HepG2 (cell line): ENCODE measurements around the gene GLRB. TPM values are rescaled to one million over a fixed set of nuclear protein-coding genes. Genes with fewer than 3 reads are reported as not detected.
"Not testable (repeated sequence)": the region's sequence is repeated elsewhere in the genome, so short reads cannot be mapped to it uniquely, and the experiment has no call there.

ENCODE experiments used
- ATAC-seq: fragments of 200-7000 bp; cut with Tn5 transposase; 3 replicates; pipeline ENCODE4 v1.9.1; 2020; ENCODE audit warnings: mild to moderate bottlenecking, moderate library complexity
- BruUV-seq: library from RNA; stranded (reverse); fragments of 400-500 nt; replicated peaks from 2 replicates; lab custom pipeline; 2021; lab: Mats Ljungman, UMichigan
- CTCF ChIA-PET: fragments of 300-600 bp; formaldehyde crosslinking; extraction: SDS; loops from one replicate; lab custom pipeline; 2021; ENCODE audit warnings: low total read pairs, inconsistent platforms, low intra/inter-chr PET ratio; lab: Yijun Ruan, JAX
- POLR2A ChIA-PET: fragments of 350-600 bp; sonication (Branson Sonifier 250); formaldehyde crosslinking; loops from one replicate; lab custom pipeline; 2020; ENCODE audit warnings: antibody characterized with exemption, inconsistent platforms; lab: Yijun Ruan, JAX
- DNase-seq: peaks from one replicate; pipeline ENCODE4 v3.0.0-alpha.2; 2015; ENCODE audit warnings: low spot score
- FAIRE-seq: peaks from 3 replicates; lab custom pipeline; 2011; peaks lifted over from hg19 to GRCh38; lab: Jason Lieb, UNC
- H2AFZ ChIP-seq: one replicate; pipeline ENCODE4 v1.6.1; 2011; ENCODE audit warnings: low read length, inconsistent platforms
- H3K27ac ChIP-seq: fragments of 300-600 bp; 3 replicates; pipeline ENCODE4 v1.8.0; 2011; ENCODE audit warnings: mixed run types, mild to moderate bottlenecking, mixed read lengths, low read length, inconsistent platforms; ENCODE audit not compliant: insufficient read depth; ENCODE audit errors: extremely low read length
- H3K27me3 ChIP-seq, 2 experiments: fragments of 200-600 bp in 1 of 2; 2 replicates in 1 of 2; 3 replicates in 1 of 2; pipeline versions ENCODE4 v1.6.0 to v1.8.0; 2011; ENCODE audit warnings: low read length in 2 of 2, mild to moderate bottlenecking in 2 of 2, moderate library complexity in 2 of 2, inconsistent platforms in 1 of 2; ENCODE audit not compliant: insufficient read depth in 2 of 2, control insufficient read depth in 1 of 2
- H3K36me3 ChIP-seq, 2 experiments: fragments of 200-600 bp in 1 of 2; replicated peaks in 1 of 2; 2 replicates in 1 of 2; 3 replicates in 1 of 2; pipeline versions ENCODE4 v1.5.1 to v1.8.0; 2011; ENCODE audit warnings: low read length in 2 of 2, inconsistent platforms in 1 of 2; ENCODE audit not compliant: insufficient read depth in 2 of 2, control insufficient read depth in 1 of 2
- H3K4me1 ChIP-seq: 2 replicates; pipeline ENCODE4 v1.5.1; 2012; ENCODE audit warnings: low read length, inconsistent platforms; ENCODE audit not compliant: insufficient read depth
- H3K4me2 ChIP-seq: 2 replicates; pipeline ENCODE4 v1.6.0; 2011; ENCODE audit warnings: low read depth, low read length, inconsistent platforms
- H3K4me3 ChIP-seq, 3 experiments: fragments of 200-600 bp in 1 of 3; sonication (generic), shearing (Covaris generic) in 1 of 3; replicated peaks in 1 of 3; 2 replicates each; pipeline ENCODE4 v1.5.1; 2011 to 2016; ENCODE audit warnings: low read length in 3 of 3, inconsistent platforms in 2 of 3, low read depth in 2 of 3, mild to moderate bottlenecking in 2 of 3, control low read depth in 1 of 3, mixed read lengths in 1 of 3; ENCODE audit not compliant: insufficient read depth in 1 of 3
- H3K79me2 ChIP-seq: one replicate; pipeline ENCODE4 v1.6.1; 2011; ENCODE audit warnings: low read length, inconsistent platforms; ENCODE audit not compliant: insufficient read depth
- H3K9ac ChIP-seq: 2 replicates; pipeline ENCODE4 v1.6.0; 2011; ENCODE audit warnings: mild to moderate bottlenecking, low read depth, low read length, inconsistent platforms; ENCODE audit not compliant: insufficient read depth
- H3K9me3 ChIP-seq: 2 replicates; pipeline ENCODE4 v1.5.1; 2012; ENCODE audit warnings: mild to moderate bottlenecking, low read length
- H4K20me1 ChIP-seq: 2 replicates; pipeline ENCODE4 v1.6.0; 2011; ENCODE audit warnings: inconsistent platforms, mild to moderate bottlenecking, low read length, moderate library complexity; ENCODE audit not compliant: insufficient read depth
- CEBPG ChIP-seq: IDR thresholded peaks from 2 replicates; pipeline ENCODE4 v1.6.1; 2016
- FOXA1 ChIP-seq, 2 experiments: fragments of 450-650 bp in 1 of 2; sonication (generic) in 1 of 2; formaldehyde crosslinking in 1 of 2; IDR thresholded peaks; 2 replicates each; pipeline versions ENCODE4 v1.4.0 to v1.6.1; 2016 to 2020; ENCODE audit warnings: missing genetic modification reagents in 1 of 2
- GATAD2A ChIP-seq: IDR thresholded peaks from 2 replicates; pipeline ENCODE4 v1.6.1; 2016
- HOXA3 ChIP-seq: sonication (generic); formaldehyde crosslinking; IDR thresholded peaks from 2 replicates; pipeline ENCODE4 v1.5.0; 2020; ENCODE audit warnings: missing genetic modification reagents
- MYC ChIP-seq: sonication (generic); formaldehyde crosslinking; IDR thresholded peaks from 2 replicates; pipeline ENCODE4 v1.9.0; 2021; ENCODE audit warnings: missing genetic modification reagents, borderline replicate concordance
- WIZ ChIP-seq: sonication (generic); formaldehyde crosslinking; IDR thresholded peaks from 2 replicates; pipeline ENCODE4 v1.5.1; 2020; ENCODE audit warnings: mild to moderate bottlenecking, missing genetic modification reagents
- ZNF333 ChIP-seq: sonication (generic); formaldehyde crosslinking; IDR thresholded peaks from 2 replicates; pipeline ENCODE4 v1.4.0; 2020; ENCODE audit warnings: mild to moderate bottlenecking, missing genetic modification reagents, borderline replicate concordance
- WGBS: methylation state at CpG from one replicate; pipeline ENCODE4 v1.1.6; 2017; ENCODE audit warnings: low lambda C conversion rate; 5-methylcytosine and 5-hydroxymethylcytosine counted together
- in situ Hi-C: cut with HindIII; loops from 2 replicates; pipeline ENCODE4 v1.10.0; 2017; ENCODE audit warnings: low pct_unique_long_range_greater_than_20kb; ENCODE audit not compliant: extremely low pct_ligation_motif_present
- intact Hi-C: fragments of 100-400 bp; cut with micrococcal nuclease; formaldehyde crosslinking; loops from one replicate; pipeline ENCODE4 v1.10.0; 2022; ENCODE audit not compliant: unreplicated experiment
- polyA plus RNA-seq, 8 experiments: library from polyadenylated mRNA; depleted of rRNA in 3 of 8; stranded (reverse) in 7 of 8; unstranded in 1 of 8; fragments of >200 nt; fragmentation: Illumina TruSeq in 4 of 8; extraction: Trizol in 4 of 8; gene quantifications; 2 replicates each; pipeline versions ENCODE4 v1.2.1 to v1.2.3, GENCODE V29; 2011 to 2016; ENCODE audit warnings: low read depth in 4 of 8, missing spikeins in 1 of 8, mixed read lengths in 1 of 8; ENCODE audit not compliant: insufficient read depth in 1 of 8
- total RNA-seq, 5 experiments: library from RNA; depleted of rRNA; stranded (reverse); fragments of >200 nt; fragmentation: Illumina TruSeq; extraction: Trizol; gene quantifications; 2 replicates each; pipeline ENCODE4 v1.2.3, GENCODE V29; 2016; ENCODE audit warnings: low read depth in 1 of 5
- TF ChIP-seq, protein P1 (sequence below): IDR thresholded peaks from 2 replicates; pipeline ENCODE4 v1.6.1; 2016; ENCODE audit warnings: missing genetic modification reagents, missing compliant biosample characterization
- TF ChIP-seq, protein P2 (sequence below): sonication (generic); formaldehyde crosslinking; IDR thresholded peaks from 2 replicates; pipeline ENCODE4 v1.4.0; 2020; ENCODE audit warnings: missing genetic modification reagents, borderline replicate concordance

The GLRB gene
- total and polyA plus RNA-seq, 2 of the 13 experiments (the other 11 are each of a cell fraction or from before 2014, with no cell fraction given), result 0.17 to 0.24 TPM

DNA sequence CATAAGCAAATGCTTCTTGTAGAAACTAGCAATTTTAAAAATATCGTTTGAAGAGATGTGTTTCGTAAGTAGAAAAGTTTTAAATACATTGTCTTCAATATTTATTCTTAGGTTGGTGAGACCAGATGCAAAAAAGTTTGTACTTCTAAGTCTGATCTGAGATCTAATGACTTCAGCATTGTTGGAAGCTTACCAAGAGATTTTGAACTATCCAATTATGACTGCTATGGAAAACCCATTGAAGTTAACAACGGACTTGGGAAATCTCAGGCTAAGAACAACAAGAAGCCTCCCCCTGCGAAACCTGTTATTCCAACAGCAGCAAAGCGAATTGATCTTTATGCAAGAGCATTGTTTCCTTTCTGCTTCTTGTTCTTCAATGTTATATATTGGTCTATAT, 94.4 kb downstream of the GLRB start (continued):
- TF ChIP-seq CEBPG (CRISPR knock-in tag), result no peak
- no peak for TF ChIP-seq WIZ (CRISPR knock-in tag)

DNA sequence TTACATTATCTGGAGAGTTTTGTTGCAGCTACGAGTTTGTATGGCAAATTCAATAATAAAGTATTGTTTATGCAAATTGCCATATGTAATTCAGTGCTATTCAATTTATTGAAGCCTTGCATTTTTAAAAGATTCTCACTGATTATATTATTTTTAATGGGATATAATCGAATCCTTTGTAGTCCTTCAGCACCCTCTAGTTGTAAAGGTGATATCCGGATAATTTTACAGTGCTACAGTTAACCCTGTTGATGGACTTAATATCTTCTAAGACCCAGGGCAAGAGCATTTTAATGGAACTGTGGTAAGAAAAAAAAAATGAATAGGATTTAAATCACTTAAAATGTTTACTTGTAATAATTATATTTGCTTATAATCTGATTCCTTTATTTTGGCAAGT, 96.1 kb downstream of the GLRB start:
- Histone ChIP-seq H4K20me1 (no peaks in the 10 kb centered on the region), H3K79me2 (no peaks in the 10 kb centered on the region), H3K4me1 (no peaks in the 10 kb centered on the region), H3K4me3 (no peak overlapping the region), H3K9me3 (no peaks in the 10 kb centered on the region), H2AFZ (no peak overlapping the region), H3K36me3 (no peaks in the 10 kb centered on the region), H3K4me2 (no peak overlapping the region), H3K27ac (no peak overlapping the region), H3K9ac (no peak overlapping the region), H3K27me3 (no peaks in the 10 kb centered on the region; a peak in 1 of 5 replicates)
- ATAC-seq (no peak), DNase-seq (no peak), FAIRE-seq (no peak)
- in situ Hi-C loops, result no loop called here
- POLR2A ChIA-PET, result no interaction called here
- TF ChIP-seq, protein P1, sequence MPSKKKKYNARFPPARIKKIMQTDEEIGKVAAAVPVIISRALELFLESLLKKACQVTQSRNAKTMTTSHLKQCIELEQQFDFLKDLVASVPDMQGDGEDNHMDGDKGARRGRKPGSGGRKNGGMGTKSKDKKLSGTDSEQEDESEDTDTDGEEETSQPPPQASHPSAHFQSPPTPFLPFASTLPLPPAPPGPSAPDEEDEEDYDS (CRISPR knock-in tag), result no peak
- TF ChIP-seq GATAD2A, result no peak
- TF ChIP-seq ZNF333 (CRISPR knock-in tag), result no peak
- WGBS, result 1% methylated on average over 3 of the region's 3 CpGs
- BruUV-seq, result no TSS peak
- intact Hi-C loops, result no loop called here
- CTCF ChIA-PET, result no interaction called here

DNA sequence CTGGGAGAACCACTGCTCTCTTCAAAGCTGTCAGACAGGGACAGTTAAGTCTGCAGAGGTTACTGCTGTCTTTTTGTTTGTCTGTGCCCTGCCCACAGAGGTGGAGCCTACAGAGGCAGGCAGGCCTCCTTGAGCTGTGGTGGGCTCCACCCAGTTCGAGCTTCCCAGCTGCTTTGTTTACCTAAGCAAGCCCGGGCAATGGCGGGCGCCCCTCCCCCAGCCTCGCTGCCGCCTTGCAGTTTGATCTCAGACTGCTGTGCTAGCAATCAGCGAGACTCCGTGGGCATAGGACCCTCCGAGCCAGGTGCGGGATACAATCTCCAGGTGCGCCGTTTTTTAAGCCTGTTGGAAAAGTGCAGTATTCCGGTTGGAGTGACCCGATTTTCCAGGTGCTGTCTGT, 104.3 kb downstream of the GLRB start:
- H3K4me1 ChIP-seq; BruUV-seq; H4K20me1 ChIP-seq; CTCF ChIA-PET; FAIRE-seq; H3K36me3 ChIP-seq; H3K9ac ChIP-seq; in situ Hi-C loops; H3K79me2 ChIP-seq; H3K9me3 ChIP-seq; intact Hi-C loops; H3K4me3 ChIP-seq; POLR2A ChIA-PET; H3K27me3 ChIP-seq; H3K27ac ChIP-seq; ATAC-seq; DNase-seq; H2AFZ ChIP-seq; TF ChIP-seq FOXA1 (IDR thresholded peaks at IDR 0.05): not testable (repeated sequence)
- TF ChIP-seq FOXA1 (CRISPR knock-in tag; IDR thresholded peaks at IDR 0.05) (peak; percentile 56; the same call in 1 of the 2 replicates), HOXA3 (CRISPR knock-in tag) (peak; percentile 20; the same call in 1 of the 2 replicates), MYC (CRISPR knock-in tag) (peak; percentile 22; the same call in 1 of the 2 replicates)
- TF ChIP-seq, protein P2, sequence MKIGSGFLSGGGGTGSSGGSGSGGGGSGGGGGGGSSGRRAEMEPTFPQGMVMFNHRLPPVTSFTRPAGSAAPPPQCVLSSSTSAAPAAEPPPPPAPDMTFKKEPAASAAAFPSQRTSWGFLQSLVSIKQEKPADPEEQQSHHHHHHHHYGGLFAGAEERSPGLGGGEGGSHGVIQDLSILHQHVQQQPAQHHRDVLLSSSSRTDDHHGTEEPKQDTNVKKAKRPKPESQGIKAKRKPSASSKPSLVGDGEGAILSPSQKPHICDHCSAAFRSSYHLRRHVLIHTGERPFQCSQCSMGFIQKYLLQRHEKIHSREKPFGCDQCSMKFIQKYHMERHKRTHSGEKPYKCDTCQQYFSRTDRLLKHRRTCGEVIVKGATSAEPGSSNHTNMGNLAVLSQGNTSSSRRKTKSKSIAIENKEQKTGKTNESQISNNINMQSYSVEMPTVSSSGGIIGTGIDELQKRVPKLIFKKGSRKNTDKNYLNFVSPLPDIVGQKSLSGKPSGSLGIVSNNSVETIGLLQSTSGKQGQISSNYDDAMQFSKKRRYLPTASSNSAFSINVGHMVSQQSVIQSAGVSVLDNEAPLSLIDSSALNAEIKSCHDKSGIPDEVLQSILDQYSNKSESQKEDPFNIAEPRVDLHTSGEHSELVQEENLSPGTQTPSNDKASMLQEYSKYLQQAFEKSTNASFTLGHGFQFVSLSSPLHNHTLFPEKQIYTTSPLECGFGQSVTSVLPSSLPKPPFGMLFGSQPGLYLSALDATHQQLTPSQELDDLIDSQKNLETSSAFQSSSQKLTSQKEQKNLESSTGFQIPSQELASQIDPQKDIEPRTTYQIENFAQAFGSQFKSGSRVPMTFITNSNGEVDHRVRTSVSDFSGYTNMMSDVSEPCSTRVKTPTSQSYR (CRISPR knock-in tag), result peak; percentile 81; the same call in 1 of the 2 replicates
- no CpG with 5 or more reads among the region's 14 CpGs for WGBS
- H3K4me2 ChIP-seq, result peak overlapping the region; percentile 45
